HL-60 (cell line): ENCODE measurements around the gene APOBEC3B.

Experiments used
- GABPA ChIP-seq: IDR thresholded peaks from 2 replicates; pipeline ENCODE4 v1.6.1; 2012; ENCODE audit warnings: low read depth
- POLR2AphosphoS5 ChIP-seq: IDR thresholded peaks from 2 replicates; pipeline ENCODE4 v1.6.1; 2012; ENCODE audit warnings: low read depth
- TF ChIP-seq, protein P1 (sequence below): IDR thresholded peaks from one replicate; pipeline ENCODE4 v1.5.1; 2011; ENCODE audit warnings: low read length, control low read depth, inconsistent platforms; ENCODE audit not compliant: insufficient read depth

DNA sequence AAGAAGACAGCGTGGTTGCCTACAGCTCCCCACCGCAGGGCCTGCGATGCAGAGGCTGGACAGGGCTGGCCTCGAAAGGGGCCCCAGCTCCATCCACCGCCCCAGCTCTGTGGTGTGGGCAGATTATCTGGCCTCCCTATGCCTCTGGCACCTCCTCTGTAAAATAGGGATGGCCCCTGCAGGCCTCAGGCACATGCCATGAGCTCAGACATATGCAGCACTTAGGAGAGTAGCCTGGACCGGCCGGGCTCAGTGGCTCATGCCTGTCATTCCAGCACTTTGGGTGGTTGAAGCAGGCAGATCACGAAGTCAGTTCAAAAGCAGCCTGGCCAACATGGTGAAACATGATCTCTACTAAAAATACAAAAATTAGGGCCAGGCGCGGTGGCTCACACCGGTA is 46.1 kb downstream of the APOBEC3B start:
- TF ChIP-seq, protein P1, sequence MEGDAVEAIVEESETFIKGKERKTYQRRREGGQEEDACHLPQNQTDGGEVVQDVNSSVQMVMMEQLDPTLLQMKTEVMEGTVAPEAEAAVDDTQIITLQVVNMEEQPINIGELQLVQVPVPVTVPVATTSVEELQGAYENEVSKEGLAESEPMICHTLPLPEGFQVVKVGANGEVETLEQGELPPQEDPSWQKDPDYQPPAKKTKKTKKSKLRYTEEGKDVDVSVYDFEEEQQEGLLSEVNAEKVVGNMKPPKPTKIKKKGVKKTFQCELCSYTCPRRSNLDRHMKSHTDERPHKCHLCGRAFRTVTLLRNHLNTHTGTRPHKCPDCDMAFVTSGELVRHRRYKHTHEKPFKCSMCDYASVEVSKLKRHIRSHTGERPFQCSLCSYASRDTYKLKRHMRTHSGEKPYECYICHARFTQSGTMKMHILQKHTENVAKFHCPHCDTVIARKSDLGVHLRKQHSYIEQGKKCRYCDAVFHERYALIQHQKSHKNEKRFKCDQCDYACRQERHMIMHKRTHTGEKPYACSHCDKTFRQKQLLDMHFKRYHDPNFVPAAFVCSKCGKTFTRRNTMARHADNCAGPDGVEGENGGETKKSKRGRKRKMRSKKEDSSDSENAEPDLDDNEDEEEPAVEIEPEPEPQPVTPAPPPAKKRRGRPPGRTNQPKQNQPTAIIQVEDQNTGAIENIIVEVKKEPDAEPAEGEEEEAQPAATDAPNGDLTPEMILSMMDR: no peak
- TF ChIP-seq POLR2AphosphoS5 (no peak), GABPA (no peak)
